Keratinocyte (primary cell): Measurements from ENCODE around the gene SPATA31A6.
"Not testable (repeated sequence)": the region's sequence is repeated elsewhere in the genome, so short reads cannot be mapped to it uniquely, and the experiment has no call there.

Experiments
- EZH2 ChIP-seq: IDR thresholded peaks from one replicate; pipeline ENCODE4 v1.6.1; 2012; ENCODE audit warnings: inconsistent platforms, mild to moderate bottlenecking, low read length, moderate library complexity
- TF ChIP-seq, protein P1 (sequence below), 3 experiments: IDR thresholded peaks in 1 of 3; conservative IDR thresholded peaks in 1 of 3; optimal IDR thresholded peaks in 1 of 3; 2 replicates in 2 of 3; 3 replicates in 1 of 3; pipeline versions ENCODE3 to v1.5.1; 2011; ENCODE audit warnings: low read length in 3 of 3, mild to moderate bottlenecking in 3 of 3, moderate library complexity in 2 of 3, control low read depth in 1 of 3, inconsistent platforms in 1 of 3; ENCODE audit not compliant: insufficient read depth in 2 of 3; ENCODE audit errors: extremely low read depth in 1 of 3

DNA sequence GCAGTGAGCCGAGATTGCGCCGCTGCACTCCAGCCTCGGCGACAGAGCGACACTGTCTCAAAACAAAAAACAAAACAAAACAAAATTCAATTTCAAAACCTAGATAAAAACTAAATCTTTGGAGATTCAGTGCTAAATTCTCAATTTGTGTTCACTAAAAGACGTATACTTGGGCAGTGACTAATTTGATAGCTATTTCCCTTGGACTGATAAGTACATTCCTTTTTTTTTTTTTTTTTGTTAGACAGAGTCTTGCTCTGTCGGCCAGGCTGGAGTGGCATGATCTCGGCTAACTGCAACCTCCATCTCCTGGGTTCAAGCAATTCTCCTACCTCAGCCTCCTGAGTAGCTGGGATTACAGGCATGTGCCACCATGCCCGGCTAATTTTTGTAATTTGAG, 39.8 kb downstream of the SPATA31A6 start:
- TF ChIP-seq, protein P1, sequence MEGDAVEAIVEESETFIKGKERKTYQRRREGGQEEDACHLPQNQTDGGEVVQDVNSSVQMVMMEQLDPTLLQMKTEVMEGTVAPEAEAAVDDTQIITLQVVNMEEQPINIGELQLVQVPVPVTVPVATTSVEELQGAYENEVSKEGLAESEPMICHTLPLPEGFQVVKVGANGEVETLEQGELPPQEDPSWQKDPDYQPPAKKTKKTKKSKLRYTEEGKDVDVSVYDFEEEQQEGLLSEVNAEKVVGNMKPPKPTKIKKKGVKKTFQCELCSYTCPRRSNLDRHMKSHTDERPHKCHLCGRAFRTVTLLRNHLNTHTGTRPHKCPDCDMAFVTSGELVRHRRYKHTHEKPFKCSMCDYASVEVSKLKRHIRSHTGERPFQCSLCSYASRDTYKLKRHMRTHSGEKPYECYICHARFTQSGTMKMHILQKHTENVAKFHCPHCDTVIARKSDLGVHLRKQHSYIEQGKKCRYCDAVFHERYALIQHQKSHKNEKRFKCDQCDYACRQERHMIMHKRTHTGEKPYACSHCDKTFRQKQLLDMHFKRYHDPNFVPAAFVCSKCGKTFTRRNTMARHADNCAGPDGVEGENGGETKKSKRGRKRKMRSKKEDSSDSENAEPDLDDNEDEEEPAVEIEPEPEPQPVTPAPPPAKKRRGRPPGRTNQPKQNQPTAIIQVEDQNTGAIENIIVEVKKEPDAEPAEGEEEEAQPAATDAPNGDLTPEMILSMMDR (optimal IDR thresholded peaks at IDR 0.05 in 1 of 3, IDR thresholded peaks at IDR 0.05 in 1 of 3, conservative IDR thresholded peaks at IDR 0.05 in 1 of 3; ENCODE audit: extremely low read depth in 1 of 3, insufficient read depth in 2 of 3, low read length in 3 of 3), result not testable (repeated sequence)
- TF ChIP-seq EZH2, result not testable (repeated sequence)
